GM23248 (cell line): ENCODE results near the gene CEMP1.
"Not testable (repeated sequence)": the region's sequence is repeated elsewhere in the genome, so short reads cannot be mapped to it uniquely, and the experiment has no call there.

Source experiments
- EZH2 ChIP-seq: fragments of 200-600 bp; sonication (generic); IDR thresholded peaks from 2 replicates; pipeline ENCODE4 v1.6.1; 2018; ENCODE audit warnings: antibody characterized with exemption, mild to moderate bottlenecking; ENCODE audit not compliant: insufficient read depth, poor library complexity, severe bottlenecking
- EZH2phosphoT487 ChIP-seq: fragments of 200-600 bp; sonication (generic); IDR thresholded peaks from 2 replicates; pipeline ENCODE4 v1.6.1; 2018; ENCODE audit warnings: antibody characterized with exemption, moderate library complexity, mild to moderate bottlenecking, low read depth; ENCODE audit not compliant: insufficient read depth

GRCh38 chr16:2539845-2540458 is 8.7 kb upstream of the CEMP1 start:
- not testable (repeated sequence) for TF ChIP-seq EZH2phosphoT487, EZH2
